Activated CD8-positive, alpha-beta T cell treated with anti-CD3 and anti-CD28 coated beads, Interleukin-2, amount 10 ng/mL, durations not matched to agents 7 days and 5 days (primary cell): Measurements from ENCODE around the gene MBNL1. TPM values are rescaled to one million over a fixed set of nuclear protein-coding genes. Genes with fewer than 3 reads are reported as not detected.

ENCODE experiments used
- ATAC-seq: fragments of 150-1000 bp; cut with Tn5 transposase; one replicate; pipeline ENCODE4 v1.10.0; 2021; ENCODE audit warnings: moderate library complexity
- CTCF ChIA-PET: fragments of 350-600 bp; sonication (Branson Sonifier 250); formaldehyde crosslinking; loops from one replicate; lab custom pipeline; 2021; ENCODE audit warnings: antibody characterized with exemption; lab: Charles Lee
- POLR2A ChIA-PET: fragments of 350-600 bp; sonication (Branson Sonifier 250); formaldehyde crosslinking; loops from one replicate; lab custom pipeline; 2021; ENCODE audit warnings: antibody characterized with exemption; lab: Charles Lee
- DNase-seq: peaks from one replicate; pipeline ENCODE4 v3.0.0-alpha.2; 2020
- H3K27ac Mint-ChIP-seq: one replicate; pipeline ENCODE4 v1.8.0; 2021; ENCODE audit warnings: mild to moderate bottlenecking, mixed read lengths
- H3K27me3 Mint-ChIP-seq: one replicate; pipeline ENCODE4 v1.8.0; 2021; ENCODE audit warnings: low read depth, mixed read lengths
- H3K36me3 Mint-ChIP-seq: one replicate; pipeline ENCODE4 v1.8.0; 2021; ENCODE audit warnings: low read depth, mixed read lengths
- H3K4me1 Mint-ChIP-seq: one replicate; pipeline ENCODE4 v1.8.0; 2021; ENCODE audit warnings: low read depth, mixed read lengths
- H3K4me3 Mint-ChIP-seq: one replicate; pipeline ENCODE4 v1.8.0; 2021; ENCODE audit warnings: mild to moderate bottlenecking, mixed read lengths
- H3K9me3 Mint-ChIP-seq: one replicate; pipeline ENCODE4 v1.8.0; 2022; ENCODE audit warnings: mixed read lengths; ENCODE audit not compliant: insufficient read depth
- total RNA-seq, 2 experiments: library from RNA; stranded (reverse); gene quantifications; one replicate each; pipeline ENCODE4 v1.2.3, GENCODE V29; 2021

The MBNL1 gene
- total RNA-seq, 2 experiments from 2014 or later: 469 to 504 TPM

- POLR2A ChIA-PET: no interaction called here
- peaks cover 47% of the 10 kb centered on the region for H3K36me3 Mint-ChIP-seq
- no peak overlapping the region for H3K4me3 Mint-ChIP-seq
- CTCF ChIA-PET: no interaction called here
- DNase-seq (no peak), ATAC-seq (no peak)
- H3K27ac Mint-ChIP-seq: no peak overlapping the region
- H3K4me1 Mint-ChIP-seq: peaks cover 34% of the 10 kb centered on the region
- no peaks in the 10 kb centered on the region for H3K9me3 Mint-ChIP-seq
- no peaks in the 10 kb centered on the region for H3K27me3 Mint-ChIP-seq
These were observed 81.4 kb downstream of the MBNL1 start for GRCh38 chr3:152350139-152350538.

- POLR2A ChIA-PET: no interaction called here
These were observed 82.0 kb downstream of the MBNL1 start for GRCh38 chr3:152350776-152351175.

GRCh38 chr3:152352554-152352953 lies 83.8 kb downstream of the MBNL1 start:
- H3K27ac Mint-ChIP-seq: peak overlapping the region; percentile 37
- no peaks in the 10 kb centered on the region for H3K9me3 Mint-ChIP-seq
- CTCF ChIA-PET: interaction anchor here (0.9 to 1.7 kb wide), 3 partner anchors 10 to 281 kb away, joined by 3 read pairs; no protein-coding TSS in a partner anchor
- no peak for DNase-seq
- peak; percentile 38 for ATAC-seq
- H3K36me3 Mint-ChIP-seq: peaks cover 46% of the 10 kb centered on the region
- H3K4me1 Mint-ChIP-seq: peaks cover 47% of the 10 kb centered on the region
- POLR2A ChIA-PET: no interaction called here
- H3K4me3 Mint-ChIP-seq: no peak overlapping the region
- no peaks in the 10 kb centered on the region for H3K27me3 Mint-ChIP-seq

More at GRCh38 chr3:152350776-152351175, 82.0 kb downstream of the MBNL1 start:
- H3K36me3 Mint-ChIP-seq: peaks cover 46% of the 10 kb centered on the region
- ATAC-seq (no peak), DNase-seq (no peak)
- H3K4me1 Mint-ChIP-seq: peaks cover 36% of the 10 kb centered on the region
- no peaks in the 10 kb centered on the region for H3K27me3 Mint-ChIP-seq
- H3K9me3 Mint-ChIP-seq: no peaks in the 10 kb centered on the region
- H3K27ac Mint-ChIP-seq: no peak overlapping the region
- CTCF ChIA-PET: no interaction called here
- H3K4me3 Mint-ChIP-seq: no peak overlapping the region

GRCh38 chr3:152353578-152353977 lies 84.8 kb downstream of the MBNL1 start:
- POLR2A ChIA-PET: no interaction called here
- Mint-ChIP-seq H3K4me1 (peaks cover 49% of the 10 kb centered on the region), H3K36me3 (peaks cover 46% of the 10 kb centered on the region)

GRCh38 chr3:152355744-152356665 lies 87.3 kb downstream of the MBNL1 start:
- Mint-ChIP-seq H3K27me3 (no peaks in the 10 kb centered on the region), H3K36me3 (peaks cover 57% of the 10 kb centered on the region), H3K27ac (no peak overlapping the region), H3K4me3 (no peak overlapping the region), H3K9me3 (no peaks in the 10 kb centered on the region), H3K4me1 (peaks cover 52% of the 10 kb centered on the region)
- ATAC-seq (no peak), DNase-seq (no peak)
- POLR2A ChIA-PET: no interaction called here
- CTCF ChIA-PET: no interaction called here

More at GRCh38 chr3:152353578-152353977, 84.8 kb downstream of the MBNL1 start:
- no peaks in the 10 kb centered on the region for H3K9me3 Mint-ChIP-seq
- DNase-seq (no peak), ATAC-seq (no peak)
- H3K27me3 Mint-ChIP-seq: no peaks in the 10 kb centered on the region
- H3K27ac Mint-ChIP-seq: peak overlapping the region; percentile 10
- CTCF ChIA-PET: interaction anchor here (1.7 kb wide), 1 partner anchor 170 kb away, joined by 3 read pairs; no protein-coding TSS in a partner anchor
- H3K4me3 Mint-ChIP-seq: no peak overlapping the region

GRCh38 chr3:152356870-152357276 lies 88.1 kb downstream of the MBNL1 start:
- no peak for DNase-seq
- POLR2A ChIA-PET: no interaction called here

GRCh38 chr3:152357587-152357986 lies 88.9 kb downstream of the MBNL1 start:
- Mint-ChIP-seq H3K9me3 (no peaks in the 10 kb centered on the region), H3K27ac (peak overlapping the region; percentile 23), H3K27me3 (no peaks in the 10 kb centered on the region), H3K4me3 (no peak overlapping the region), H3K36me3 (peaks cover 64% of the 10 kb centered on the region), H3K4me1 (peaks cover 49% of the 10 kb centered on the region)
- no peak for DNase-seq
- ChIA-PET CTCF (interaction anchor here (1.0 kb wide), 1 partner anchor 38 kb away, joined by 4 read pairs; no protein-coding TSS in a partner anchor), POLR2A (no interaction called here)
- ATAC-seq: no peak

More at GRCh38 chr3:152356870-152357276, 88.1 kb downstream of the MBNL1 start:
- CTCF ChIA-PET: no interaction called here
- ATAC-seq: no peak
- no peaks in the 10 kb centered on the region for H3K9me3 Mint-ChIP-seq
- no peak overlapping the region for H3K4me3 Mint-ChIP-seq
- H3K4me1 Mint-ChIP-seq: peaks cover 49% of the 10 kb centered on the region
- H3K27ac Mint-ChIP-seq: no peak overlapping the region
- H3K27me3 Mint-ChIP-seq: no peaks in the 10 kb centered on the region
- H3K36me3 Mint-ChIP-seq: peaks cover 62% of the 10 kb centered on the region

- POLR2A ChIA-PET: no interaction called here
These were observed 90.9 kb downstream of the MBNL1 start for GRCh38 chr3:152359385-152360248.

GRCh38 chr3:152360302-152360701 lies 91.6 kb downstream of the MBNL1 start:
- no peak overlapping the region for H3K27ac Mint-ChIP-seq
- CTCF ChIA-PET: interaction anchor here (1.0 kb wide), 1 partner anchor 112 kb away, joined by 3 read pairs; no protein-coding TSS in a partner anchor
- no peak for DNase-seq
- H3K27me3 Mint-ChIP-seq: no peaks in the 10 kb centered on the region
- POLR2A ChIA-PET: no interaction called here
- no peak for ATAC-seq
- no peaks in the 10 kb centered on the region for H3K9me3 Mint-ChIP-seq
- H3K4me1 Mint-ChIP-seq: peaks cover 45% of the 10 kb centered on the region
- no peak overlapping the region for H3K4me3 Mint-ChIP-seq
- H3K36me3 Mint-ChIP-seq: peaks cover 65% of the 10 kb centered on the region

More at GRCh38 chr3:152359385-152360248, 90.9 kb downstream of the MBNL1 start:
- H3K4me1 Mint-ChIP-seq: peaks cover 47% of the 10 kb centered on the region
- ATAC-seq (no peak), DNase-seq (no peak)
- CTCF ChIA-PET: interaction anchor here (1.0 kb wide), 1 partner anchor 112 kb away, joined by 3 read pairs; no protein-coding TSS in a partner anchor
- peak overlapping the region; percentile 62 for H3K27ac Mint-ChIP-seq
- peaks cover 64% of the 10 kb centered on the region for H3K36me3 Mint-ChIP-seq
- no peak overlapping the region for H3K4me3 Mint-ChIP-seq
- H3K9me3 Mint-ChIP-seq: no peaks in the 10 kb centered on the region
- H3K27me3 Mint-ChIP-seq: no peaks in the 10 kb centered on the region

GRCh38 chr3:152360966-152361365 lies 92.2 kb downstream of the MBNL1 start:
- peaks cover 67% of the 10 kb centered on the region for H3K36me3 Mint-ChIP-seq
- CTCF ChIA-PET: interaction anchor here (1.0 kb wide), 1 partner anchor 111 kb away, joined by 3 read pairs; no protein-coding TSS in a partner anchor

GRCh38 chr3:152362086-152362485 lies 93.4 kb downstream of the MBNL1 start:
- POLR2A ChIA-PET: no interaction called here

More at GRCh38 chr3:152360966-152361365, 92.2 kb downstream of the MBNL1 start:
- DNase-seq (no peak), ATAC-seq (no peak)
- Mint-ChIP-seq H3K27ac (peak overlapping the region; percentile 4), H3K9me3 (no peaks in the 10 kb centered on the region), H3K4me3 (no peak overlapping the region), H3K27me3 (no peaks in the 10 kb centered on the region), H3K4me1 (peaks cover 43% of the 10 kb centered on the region)
- POLR2A ChIA-PET: no interaction called here

More at GRCh38 chr3:152362086-152362485, 93.4 kb downstream of the MBNL1 start:
- H3K9me3 Mint-ChIP-seq: peaks cover 4% of the 10 kb centered on the region
- H3K27me3 Mint-ChIP-seq: no peaks in the 10 kb centered on the region
- CTCF ChIA-PET: no interaction called here
- H3K27ac Mint-ChIP-seq: no peak overlapping the region
- ATAC-seq (no peak), DNase-seq (no peak)
- H3K36me3 Mint-ChIP-seq: peaks cover 69% of the 10 kb centered on the region
- H3K4me3 Mint-ChIP-seq: no peak overlapping the region
- peaks cover 42% of the 10 kb centered on the region for H3K4me1 Mint-ChIP-seq
